GM18909 (cell line): ENCODE results near the gene STAT5B.

Experiments
- ATAC-seq: cut with Tn5 transposase; IDR thresholded peaks from one replicate; pipeline ENCODE4 v1.9.1; 2021; ENCODE audit warnings: mild to moderate bottlenecking; ENCODE audit not compliant: unreplicated experiment, poor library complexity

STAT5B gene

DNA sequence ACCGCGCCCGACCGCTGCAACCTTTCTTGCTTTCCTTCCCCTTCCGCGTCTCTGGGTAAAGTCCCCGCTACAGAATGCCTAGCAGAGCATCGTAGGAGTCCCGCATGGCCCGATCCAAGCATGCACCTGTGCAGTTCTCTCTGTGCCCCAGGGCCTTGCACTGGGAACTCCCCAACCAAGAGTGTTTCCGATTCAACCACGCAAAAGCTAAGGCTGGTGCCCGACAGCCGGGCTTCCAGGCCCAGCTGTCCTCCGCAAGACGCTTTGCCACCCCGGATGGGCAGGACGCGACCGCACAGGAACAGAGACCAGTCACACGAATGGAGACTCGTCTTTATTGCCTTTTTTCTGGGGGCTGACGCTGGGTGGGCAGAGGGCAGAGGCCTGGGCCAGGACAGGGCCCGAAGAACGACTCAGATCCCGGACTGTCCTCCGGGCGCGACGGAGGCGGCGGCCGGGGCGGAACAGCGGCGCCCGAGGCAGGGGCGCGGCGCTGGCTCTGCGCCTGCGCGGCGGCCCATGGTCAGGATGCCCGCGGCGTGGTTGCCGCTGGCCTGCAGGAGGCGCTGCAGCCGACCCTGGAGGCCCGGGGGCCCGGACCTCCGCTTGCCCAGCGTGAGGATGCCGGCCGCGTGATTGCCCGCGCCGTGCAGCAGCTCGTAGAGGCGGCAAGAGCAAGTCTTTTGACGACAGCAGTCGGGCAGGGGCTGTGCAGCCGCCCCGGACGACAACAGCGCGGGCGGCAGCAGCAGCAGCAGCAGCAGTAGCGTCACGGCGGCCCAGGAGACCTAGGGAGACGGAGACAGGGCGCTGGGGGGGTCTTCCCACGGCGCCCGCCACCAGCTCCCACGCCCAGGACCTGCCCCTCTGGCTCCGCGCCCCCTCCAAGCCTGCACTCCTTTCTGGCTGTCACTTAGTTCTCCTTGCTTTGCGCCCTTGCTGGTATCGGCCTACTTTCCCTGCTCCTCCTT is 92.2 kb downstream of the STAT5B start:
- peak; percentile 66 for ATAC-seq

DNA sequence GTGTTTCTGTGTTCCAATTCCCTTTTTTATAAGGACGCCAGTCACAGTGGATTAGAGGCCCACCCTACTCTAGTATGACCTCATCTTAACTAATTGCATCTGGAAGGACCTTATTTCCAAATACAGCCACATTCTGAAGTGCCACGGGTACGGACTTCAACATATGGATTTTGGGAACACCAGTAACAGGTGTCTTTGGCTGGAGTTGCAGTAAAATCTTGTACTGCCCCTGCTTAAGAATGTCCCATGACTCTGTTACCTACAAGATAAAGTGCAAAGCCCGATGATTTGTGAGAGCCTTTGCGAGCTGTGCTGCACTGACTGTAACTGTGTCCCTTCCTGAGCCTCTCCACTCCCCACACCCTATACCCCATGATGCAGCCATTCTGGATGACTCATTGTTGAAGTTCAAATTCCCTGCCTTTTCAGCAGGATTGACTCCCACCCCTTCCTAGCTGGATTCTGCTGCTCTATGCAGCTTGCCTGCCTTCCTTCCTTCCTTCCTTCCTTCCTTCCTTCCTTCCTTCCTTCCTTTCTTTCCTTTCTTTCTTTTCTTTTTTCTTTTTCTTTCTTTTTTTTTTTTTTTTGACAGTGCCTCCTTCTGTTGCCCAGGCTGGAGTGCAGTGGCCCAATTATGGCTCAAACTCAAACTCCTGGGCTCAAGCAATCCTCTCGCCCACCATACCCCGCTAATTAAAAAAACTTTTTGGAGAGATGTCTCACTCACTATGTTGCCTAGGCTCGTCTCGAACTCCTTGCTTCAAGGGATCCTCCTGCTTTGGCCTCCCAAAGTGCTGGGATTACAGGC is 93.1 kb downstream of the STAT5B start:
- no peak for ATAC-seq

GRCh38 chr17:42181851-42182207 is 94.4 kb downstream of the STAT5B start:
- ATAC-seq = no peak

GRCh38 chr17:42180922-42181850 is 95.0 kb downstream of the STAT5B start, which contains the start of gene KCNH4:
Gene KCNH4, minus strand, starts transcription at chr17:42181142. Its CDS starts 197 bp downstream, at chr17:42180945.
- ATAC-seq = peak; percentile 59

GRCh38 chr17:42180411-42180921 is 95.7 kb downstream of the STAT5B start:
- no peak for ATAC-seq

DNA sequence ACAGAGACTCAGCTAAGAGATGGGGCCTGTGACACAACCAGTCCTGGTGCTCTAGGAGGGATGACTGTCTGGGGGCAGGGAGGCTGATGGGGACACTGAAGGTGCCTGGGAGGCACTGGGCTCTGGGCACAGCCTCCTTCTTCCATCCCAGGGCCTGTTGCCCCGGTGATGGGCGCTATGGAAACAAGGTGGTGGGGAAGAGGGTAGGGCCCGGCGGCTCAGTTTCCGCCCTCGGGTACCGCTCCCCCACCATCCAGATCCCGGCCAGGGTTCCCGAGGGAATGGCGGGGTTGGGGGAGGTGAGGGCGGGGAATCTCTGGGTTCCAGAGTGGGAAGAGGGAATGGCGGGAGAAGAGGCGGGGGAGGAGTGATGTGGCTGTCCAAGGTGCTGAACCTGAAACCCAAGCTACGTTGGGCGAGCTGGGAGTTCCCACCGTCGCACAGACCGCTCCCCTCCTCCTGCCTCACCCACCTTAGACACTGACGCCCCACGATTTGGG is 96.2 kb downstream of the STAT5B start:
- ATAC-seq = no peak

DNA sequence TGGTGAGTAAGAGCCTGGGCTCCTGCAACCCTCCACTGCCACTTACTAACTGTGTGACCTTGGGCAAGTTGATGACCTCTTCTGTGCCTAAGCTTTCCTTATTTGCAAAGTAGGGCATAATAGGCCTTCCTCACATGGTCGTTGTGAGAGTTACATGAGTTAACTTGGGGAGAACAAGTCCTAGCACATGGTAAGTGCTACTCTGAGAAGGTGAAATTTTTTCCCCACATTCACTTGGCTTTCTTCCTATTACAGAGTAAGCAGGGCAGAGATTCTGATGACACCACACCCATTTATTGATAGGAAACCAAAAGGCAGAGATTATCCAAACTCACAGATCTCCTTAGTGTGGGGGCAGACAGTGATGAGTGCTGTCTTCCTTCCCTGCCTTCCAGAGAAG is 96.9 kb downstream of the STAT5B start:
- ATAC-seq = no peak

DNA sequence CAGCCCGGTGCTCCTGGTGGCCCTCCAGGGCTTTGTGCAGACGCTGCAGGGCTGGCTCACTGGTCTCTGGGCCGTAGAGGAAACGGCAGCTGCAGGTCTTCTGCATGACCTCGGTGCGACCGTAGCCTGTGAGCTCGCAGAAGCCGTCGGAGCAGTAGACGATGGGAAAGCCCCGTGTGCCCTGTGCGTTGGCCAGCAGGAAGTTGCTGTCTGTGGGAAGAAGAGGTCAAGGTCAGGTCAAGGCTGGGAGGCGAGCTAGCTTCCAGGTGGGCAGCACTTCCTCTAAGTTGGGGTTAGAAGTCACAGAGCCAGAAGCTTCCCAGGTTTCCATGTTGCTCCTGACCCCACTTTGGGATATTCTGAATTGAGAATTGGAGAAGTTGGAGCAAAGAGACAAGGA is 97.4 kb downstream of the STAT5B start:
- ATAC-seq = no peak

DNA sequence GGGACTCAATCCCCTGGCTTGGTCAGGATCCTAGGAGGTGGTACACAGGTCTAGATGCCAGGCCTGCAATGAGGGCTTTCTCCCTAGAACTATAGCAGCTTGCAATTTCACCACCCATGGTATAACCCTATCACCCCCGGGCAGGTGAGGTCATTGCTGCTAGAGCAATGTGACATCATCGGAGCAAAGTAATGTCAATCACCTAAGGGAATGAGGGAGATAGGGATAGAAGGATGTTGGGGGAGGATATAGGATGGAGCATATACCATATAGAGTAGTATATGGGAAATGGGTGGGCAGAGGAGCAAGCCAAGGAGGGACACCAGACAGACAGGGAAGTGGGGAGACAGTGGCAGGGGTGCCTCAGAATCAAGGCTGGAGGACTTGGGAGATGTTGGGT is 98.5 kb downstream of the STAT5B start:
- ATAC-seq = no peak

DNA sequence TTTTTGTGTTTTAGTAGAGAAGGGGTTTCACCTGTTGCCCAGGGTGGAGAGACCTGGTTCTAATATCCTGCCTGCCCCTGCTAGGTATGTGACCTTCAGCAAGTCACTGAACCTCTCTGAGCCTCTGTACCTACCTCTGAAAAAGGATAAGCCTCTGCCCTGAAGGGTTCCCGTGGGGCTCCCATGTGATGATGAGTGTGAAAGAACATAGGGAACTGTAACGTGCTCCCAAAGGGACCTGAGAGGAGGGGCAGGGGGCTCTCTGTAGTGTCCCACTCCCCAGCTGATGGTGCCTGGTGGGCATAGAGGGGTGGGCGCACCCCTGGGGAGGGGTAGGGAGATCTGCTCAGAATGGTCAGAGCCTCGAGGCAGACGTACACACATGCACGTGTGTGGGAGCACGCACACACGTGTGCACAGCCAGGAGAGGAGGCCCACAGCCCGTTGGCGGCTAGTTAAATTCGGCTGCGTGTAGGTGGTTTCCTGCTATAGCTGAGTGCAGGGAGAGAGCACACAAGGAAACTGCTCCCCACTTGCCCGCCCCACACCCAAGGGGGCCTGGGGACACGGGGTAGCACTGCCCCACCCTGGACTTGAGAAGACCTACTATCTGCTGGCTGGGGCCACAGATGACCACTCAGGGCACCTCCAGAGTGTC is 101.9 kb downstream of the STAT5B start:
- no peak for ATAC-seq

DNA sequence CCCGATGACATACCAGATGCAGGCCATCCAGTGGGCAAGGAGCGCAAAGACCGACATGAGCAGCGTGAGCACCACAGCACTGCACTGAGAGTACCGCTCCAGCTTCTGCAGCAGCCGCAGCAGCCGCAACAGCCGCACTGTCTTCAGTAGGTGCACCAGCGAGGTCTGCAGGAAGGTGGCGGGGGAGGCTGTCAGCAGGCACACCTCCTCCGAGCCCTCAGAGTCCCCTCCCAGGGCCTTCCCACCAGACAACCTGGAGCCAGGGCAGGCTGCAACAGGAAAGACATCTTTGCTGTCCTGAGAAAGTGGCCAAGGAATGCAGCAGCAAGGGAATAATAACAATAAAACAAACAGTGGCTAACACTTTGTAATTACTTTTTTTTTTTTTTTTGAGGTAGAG is 104.4 kb downstream of the STAT5B start:
- no peak for ATAC-seq

DNA sequence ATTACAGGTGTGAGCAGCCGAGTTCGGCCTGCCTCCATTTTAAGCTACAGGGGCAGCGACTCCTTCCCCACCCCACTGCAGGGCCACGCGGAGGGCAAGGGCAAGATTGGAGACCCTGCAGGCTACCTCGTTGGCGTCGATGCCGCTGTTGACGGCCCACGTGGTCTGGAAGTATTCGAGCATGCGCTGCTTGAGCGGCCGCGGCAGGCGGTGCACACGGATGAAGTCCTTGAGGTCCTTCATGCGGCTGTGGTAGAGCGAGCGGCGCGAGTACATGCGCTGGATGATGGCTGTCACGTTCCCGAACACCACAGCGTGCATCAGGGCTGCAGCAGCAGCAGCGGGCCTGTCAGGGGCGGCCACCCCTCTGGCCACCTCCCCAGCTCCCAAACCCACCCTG is 106.8 kb downstream of the STAT5B start:
- ATAC-seq = no peak

GRCh38 chr17:42167807-42168206 is 108.4 kb downstream of the STAT5B start:
- ATAC-seq = no peak

- ATAC-seq = no peak
Observed at GRCh38 chr17:42166196-42166763, 109.9 kb downstream of the STAT5B start.

- ATAC-seq = no peak
Observed at GRCh38 chr17:42165751-42166150, 110.4 kb downstream of the STAT5B start.

- no peak for ATAC-seq
Observed at GRCh38 chr17:42163696-42164407, 112.3 kb downstream of the STAT5B start.

- ATAC-seq = no peak
Observed at GRCh38 chr17:42163113-42163512, 113.1 kb downstream of the STAT5B start.

DNA sequence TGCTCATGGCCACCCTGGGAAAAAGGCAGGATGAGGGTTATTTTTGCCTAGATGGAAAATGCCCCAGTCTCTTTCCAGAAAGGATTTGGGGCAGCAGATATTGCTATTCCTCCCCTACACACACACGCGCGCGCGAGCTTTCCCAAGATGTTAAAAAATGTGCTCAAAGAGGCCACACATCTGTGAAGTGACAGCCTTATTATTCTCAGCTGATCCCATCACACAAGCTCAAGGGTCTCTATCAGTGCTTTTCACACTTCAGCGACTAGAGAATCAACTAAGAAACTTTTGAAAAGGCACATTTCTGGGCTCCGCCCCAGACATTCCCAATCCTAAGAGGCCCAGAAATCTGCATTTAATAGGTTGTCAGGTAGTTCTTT is 115.7 kb downstream of the STAT5B start:
- no peak for ATAC-seq
